HT1080 (cell line): ENCODE results near the gene SCNN1A. TPM values are rescaled to one million over a fixed set of nuclear protein-coding genes. Genes with fewer than 3 reads are reported as not detected.

Source experiments
- DNase-seq: peaks from one replicate; pipeline ENCODE4 v3.0.0-alpha.2; 2015; ENCODE audit warnings: low read depth
- total RNA-seq: library from RNA; depleted of rRNA; stranded (reverse); fragments of >200 nt; shearing (Covaris generic); gene quantifications from 2 replicates; pipeline ENCODE4 v1.2.3, GENCODE V29; 2014

SCNN1A gene
- total RNA-seq, 1 experiment from 2014 or later: 0.11 TPM

DNA sequence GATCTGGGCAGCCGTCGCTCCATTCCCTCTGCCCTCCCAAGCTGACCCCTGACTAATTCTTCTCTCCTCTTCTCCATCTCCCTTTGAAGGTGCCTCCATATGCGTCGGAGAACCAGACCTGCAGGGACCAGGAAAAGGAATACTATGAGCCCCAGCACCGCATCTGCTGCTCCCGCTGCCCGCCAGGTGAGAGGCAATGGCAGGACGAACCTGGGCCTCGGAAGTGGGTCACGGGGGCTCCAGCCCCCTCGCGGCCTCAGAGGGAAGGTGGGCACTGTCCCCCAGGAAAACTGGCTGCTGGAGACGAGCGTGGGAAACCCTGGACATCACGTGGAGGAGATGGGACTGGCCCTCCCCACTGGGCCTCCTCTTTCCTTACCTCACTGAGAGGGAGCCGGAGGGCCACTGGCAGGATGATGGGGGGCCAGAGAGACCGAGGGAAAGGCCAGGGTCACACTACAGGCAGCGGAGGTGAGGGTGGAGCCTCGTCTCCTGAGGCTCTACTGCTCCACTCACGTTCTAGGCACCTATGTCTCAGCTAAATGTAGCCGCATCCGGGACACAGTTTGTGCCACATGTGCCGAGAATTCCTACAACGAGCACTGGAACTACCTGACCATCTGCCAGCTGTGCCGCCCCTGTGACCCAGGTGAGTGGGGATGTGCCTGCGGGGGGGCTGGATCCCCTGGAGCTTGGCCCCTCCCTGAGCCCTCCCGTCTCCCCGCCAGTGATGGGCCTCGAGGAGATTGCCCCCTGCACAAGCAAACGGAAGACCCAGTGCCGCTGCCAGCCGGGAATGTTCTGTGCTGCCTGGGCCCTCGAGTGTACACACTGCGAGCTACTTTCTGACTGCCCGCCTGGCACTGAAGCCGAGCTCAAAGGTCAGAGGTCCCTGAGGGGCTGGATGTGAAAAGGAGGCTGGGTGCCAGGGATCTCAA lies 9.4 kb upstream of the SCNN1A start:
- DNase-seq: peak; percentile 37

DNA sequence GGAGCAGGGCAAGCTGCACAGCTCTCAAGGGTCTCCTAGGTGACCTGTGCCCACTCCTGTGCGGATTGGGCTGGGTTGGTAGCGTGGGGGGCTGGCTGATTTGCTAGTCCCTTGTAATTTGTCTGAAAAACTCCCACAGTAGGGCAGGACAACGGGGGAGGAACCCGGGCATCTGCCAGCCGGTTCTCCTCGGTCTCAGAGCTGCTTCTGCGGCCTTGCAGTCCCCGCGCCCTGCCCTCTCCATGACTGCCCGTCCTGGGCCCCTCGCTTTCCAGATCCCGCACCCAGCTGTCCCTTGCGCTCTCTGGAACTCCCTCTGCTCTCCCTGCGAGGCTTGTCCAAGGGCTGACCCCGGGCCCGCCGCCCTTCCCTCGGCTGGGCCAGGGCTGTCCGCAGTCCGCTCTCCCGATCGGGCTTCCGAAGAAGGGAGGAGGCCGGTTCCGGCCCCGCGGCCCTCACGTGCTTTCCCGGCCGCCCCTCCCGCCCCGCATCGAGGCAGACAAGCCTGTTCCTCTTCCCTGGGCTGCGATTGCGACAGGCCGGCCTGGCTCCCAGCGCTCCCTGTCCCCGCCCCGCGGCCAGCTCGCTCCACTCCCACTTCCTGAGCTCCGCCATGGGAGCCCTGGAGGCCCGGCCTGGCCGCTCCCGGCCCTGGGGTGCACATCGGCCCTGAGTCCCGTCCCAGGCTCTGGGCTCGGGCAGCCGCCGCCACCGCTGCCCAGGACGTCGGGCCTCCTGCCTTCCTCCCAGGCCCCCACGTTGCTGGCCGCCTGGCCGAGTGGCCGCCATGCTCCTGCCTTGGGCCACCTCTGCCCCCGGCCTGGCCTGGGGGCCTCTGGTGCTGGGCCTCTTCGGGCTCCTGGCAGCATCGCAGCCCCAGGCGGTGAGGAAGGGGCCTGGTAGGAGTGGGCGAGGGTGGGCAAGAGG lies 8.5 kb upstream of the SCNN1A start, which contains the start of gene LTBR:
Gene LTBR (plus strand): TSS at position 591 of the 927 bp plus-strand sequence. CDS start 197 bp downstream, at position 788.
- peak; percentile 89 for DNase-seq

DNA sequence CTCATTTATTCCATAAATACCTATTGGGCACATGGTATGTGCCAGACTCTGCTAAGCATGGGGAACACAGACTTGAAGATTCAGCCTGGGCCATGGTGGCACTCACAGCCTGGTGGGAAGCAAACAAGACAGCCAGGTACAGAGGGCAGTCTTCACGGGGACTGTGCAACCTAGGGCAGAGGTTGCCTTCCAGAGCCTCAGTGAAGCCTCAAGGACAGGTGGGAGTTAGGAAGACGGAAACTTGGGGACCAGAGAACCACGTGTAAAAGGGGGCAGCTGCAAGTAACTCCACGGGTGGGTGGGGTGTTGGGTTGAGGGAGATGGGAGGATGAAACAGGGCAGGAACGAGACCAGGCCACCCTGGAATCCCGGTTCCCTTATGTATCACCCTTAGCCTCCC lies 7.6 kb upstream of the SCNN1A start:
- DNase-seq: no peak

DNA sequence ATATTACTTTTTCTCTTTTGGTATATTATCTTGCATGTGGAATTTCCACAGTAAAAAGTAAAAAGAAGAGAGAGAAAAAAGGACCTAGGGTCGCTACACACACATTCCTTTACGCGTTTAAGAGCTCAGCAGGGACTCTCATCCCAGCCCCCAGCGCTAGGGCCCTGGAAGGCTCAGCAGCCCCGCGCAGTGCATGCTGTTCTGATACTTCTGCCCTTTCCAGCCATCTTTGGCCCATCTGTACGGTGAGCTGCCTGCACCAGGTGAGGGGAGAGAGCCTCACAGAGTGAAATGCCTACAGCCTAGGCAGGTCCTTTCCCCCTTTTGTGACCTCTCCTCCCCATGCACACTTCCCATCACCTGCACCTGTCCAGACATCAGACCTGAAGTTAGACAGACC lies 7.0 kb upstream of the SCNN1A start:
- DNase-seq: no peak

- no peak for DNase-seq
Measured at GRCh38 chr12:6380141-6381121, 5.1 kb upstream of the SCNN1A start.

- no peak for DNase-seq
Measured at GRCh38 chr12:6378709-6379472, 3.5 kb upstream of the SCNN1A start.

- no peak for DNase-seq
Measured at GRCh38 chr12:6377667-6377994, 2.3 kb upstream of the SCNN1A start.

- DNase-seq: no peak
Measured at GRCh38 chr12:6376870-6377666, 1.7 kb upstream of the SCNN1A start.

GRCh38 chr12:6376079-6376869 lies 911 bp upstream of the SCNN1A start:
- DNase-seq: peak; percentile 71

- DNase-seq: no peak
Measured at GRCh38 chr12:6374786-6375160, 590 bp downstream of the SCNN1A start.

DNA sequence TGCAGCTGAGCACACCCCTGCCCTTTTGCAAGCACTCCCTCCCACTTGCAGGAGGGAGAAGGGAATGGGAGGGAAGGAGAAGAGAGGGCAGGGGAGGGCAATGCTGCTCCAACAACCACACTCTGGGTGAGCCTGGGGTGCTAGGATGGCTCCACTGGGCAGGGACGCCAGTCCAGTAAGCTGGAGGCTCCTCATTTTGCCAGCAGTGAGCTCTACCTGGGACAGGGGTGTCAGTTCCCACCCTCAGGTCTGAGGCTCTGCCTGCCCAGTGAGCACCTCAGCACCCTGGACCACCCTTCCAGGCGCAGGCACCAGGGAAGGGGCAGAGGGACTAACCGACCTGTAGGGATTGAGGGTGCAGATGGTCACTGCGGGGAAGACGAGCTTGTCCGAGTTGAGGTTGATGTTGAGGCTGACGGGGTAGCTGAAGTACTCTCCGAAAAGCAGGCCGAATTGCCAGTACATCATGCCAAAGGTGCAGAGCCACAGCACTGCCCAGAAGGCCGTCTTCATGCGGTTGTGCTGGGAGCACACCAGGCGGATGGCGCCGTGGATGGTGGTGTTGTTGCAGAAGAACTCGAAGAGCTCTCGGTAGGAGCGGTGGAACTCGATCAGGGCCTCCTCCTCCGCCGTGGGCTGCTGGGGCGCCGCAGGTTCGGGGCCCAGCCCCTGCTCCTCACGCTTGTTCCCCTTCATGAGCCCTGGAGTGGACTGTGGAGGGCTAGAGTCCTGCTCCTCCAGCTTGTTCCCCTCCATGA lies 1.2 kb downstream of the SCNN1A start:
- DNase-seq: no peak

DNA sequence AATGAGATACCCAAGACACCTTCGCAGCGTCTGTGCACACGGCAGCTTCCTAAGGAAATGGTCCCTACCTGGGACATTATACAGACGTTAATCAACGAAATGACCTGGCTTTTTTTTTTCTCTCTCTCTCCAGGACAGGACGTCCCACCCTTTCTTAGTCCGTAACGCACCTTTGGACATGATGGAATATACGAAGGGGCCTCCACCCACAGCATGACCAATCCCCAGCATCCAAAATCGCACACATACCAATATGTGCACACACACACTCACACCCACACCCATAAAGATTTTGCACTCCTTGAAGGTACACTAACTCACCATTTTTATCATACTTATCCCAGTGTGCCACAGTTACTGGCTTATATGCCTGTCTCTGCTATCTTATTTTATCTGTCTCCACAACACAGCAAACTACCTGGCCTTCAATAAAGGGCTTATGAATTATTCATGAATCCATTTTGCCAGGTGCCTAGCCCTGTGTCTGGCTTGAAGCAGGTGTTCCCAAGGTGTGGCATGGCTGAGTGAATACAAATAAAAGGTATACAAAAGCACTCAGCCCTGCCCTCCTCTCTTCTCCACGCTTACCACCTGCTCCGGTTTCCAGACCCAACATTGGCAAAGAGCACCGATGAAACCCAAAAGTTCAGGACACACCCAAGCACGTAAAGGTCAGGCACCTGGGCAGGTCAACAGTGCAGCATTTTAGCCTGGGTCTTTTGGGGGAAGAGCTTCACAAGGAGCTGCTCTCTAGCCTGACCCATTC lies 2.2 kb downstream of the SCNN1A start:
- no peak for DNase-seq

- DNase-seq: peak; percentile 93
Measured at GRCh38 chr12:6372403-6373003, 2.9 kb downstream of the SCNN1A start.

DNA sequence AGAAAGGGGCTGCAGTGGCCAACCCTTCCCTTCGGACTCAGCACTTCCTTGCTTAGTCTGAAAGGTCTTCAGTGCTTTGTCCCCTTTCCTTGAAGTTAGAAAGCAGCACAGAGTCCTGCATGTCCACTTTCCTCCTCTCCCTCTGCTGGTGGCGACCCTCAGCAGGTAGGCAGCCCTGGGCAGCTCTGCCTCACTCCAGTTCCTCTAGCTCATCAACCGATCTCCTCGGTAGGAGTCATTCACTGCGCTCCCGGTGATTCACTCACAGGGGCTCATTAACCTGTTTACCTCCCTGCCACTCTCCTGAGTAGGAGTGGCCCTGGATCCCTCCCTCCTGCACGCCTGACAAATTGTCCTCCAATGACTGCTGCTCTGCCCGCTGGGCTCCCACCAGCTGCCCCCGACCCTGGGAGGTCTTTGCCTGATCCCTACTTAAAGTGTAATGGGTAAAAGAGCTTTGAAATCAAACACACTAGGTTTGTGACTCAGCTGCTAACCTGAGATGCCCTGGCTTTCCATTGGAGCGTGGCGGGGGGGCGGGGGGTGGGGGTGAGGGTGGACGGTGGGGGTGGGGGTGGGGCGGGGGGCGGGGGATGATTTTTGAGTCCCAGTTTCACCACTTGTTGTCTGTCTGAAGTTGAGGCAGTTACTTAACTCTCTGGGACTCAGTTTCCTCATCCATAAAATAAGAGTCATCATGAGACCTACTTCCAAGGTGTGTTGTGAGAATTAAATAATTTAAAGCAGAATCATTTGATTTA lies 4.2 kb downstream of the SCNN1A start:
- DNase-seq: peak; percentile 97

DNA sequence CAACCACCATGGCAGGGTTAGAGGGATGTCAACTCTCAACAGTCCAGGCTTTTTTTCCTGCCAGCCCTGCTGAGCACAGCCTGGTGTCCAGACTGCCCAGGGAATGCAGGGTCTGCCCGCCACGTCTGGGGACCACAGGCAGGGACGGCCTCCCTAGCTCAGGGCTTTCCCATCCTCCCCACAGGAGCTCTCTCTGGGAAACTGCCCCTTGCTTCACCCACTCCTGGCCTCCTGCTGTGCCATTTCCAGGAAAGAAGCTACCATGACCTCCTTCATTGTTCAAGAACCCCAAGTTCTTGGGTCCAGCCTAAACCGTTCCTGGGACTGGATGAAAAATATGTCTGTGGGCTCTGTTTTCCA lies 4.8 kb downstream of the SCNN1A start:
- no peak for DNase-seq
